Smooth muscle cell (in vitro differentiated cells): ENCODE measurements around the gene RBMX. TPM values are rescaled to one million over a fixed set of nuclear protein-coding genes. Genes with fewer than 3 reads are reported as not detected.

Experiments used
- DNase-seq: peaks from one replicate; lab custom pipeline; 2025; ENCODE audit not compliant: unreplicated experiment; lab: John Stamatoyannopoulos, UW
- H2AFZ ChIP-seq: fragments of 200-600 bp; sonication (generic); 2 replicates; pipeline ENCODE4 v1.6.0; 2016; ENCODE audit warnings: antibody characterized with exemption, low read depth, mild to moderate bottlenecking
- H3F3A ChIP-seq: fragments of 200-600 bp; sonication (generic); 2 replicates; pipeline ENCODE4 v1.6.0; 2017; ENCODE audit warnings: antibody characterized with exemption, low read depth
- H3K27ac ChIP-seq: fragments of 200-600 bp; sonication (generic); 2 replicates; pipeline ENCODE4 v1.5.1; 2016; ENCODE audit warnings: low read depth, mild to moderate bottlenecking
- H3K27me3 ChIP-seq: fragments of 200-600 bp; sonication (generic); 2 replicates; pipeline ENCODE4 v1.6.1; 2016; ENCODE audit warnings: low read depth, mild to moderate bottlenecking
- H3K36me3 ChIP-seq: fragments of 200-600 bp; sonication (generic); 2 replicates; pipeline ENCODE4 v1.5.1; 2016; ENCODE audit warnings: low read depth
- H3K4me1 ChIP-seq: fragments of 200-600 bp; sonication (generic); 2 replicates; pipeline ENCODE4 v1.5.1; 2016; ENCODE audit warnings: low read depth
- H3K4me2 ChIP-seq: fragments of 200-600 bp; sonication (generic); 2 replicates; pipeline ENCODE4 v1.6.0; 2016; ENCODE audit warnings: mild to moderate bottlenecking
- H3K4me3 ChIP-seq: fragments of 200-600 bp; sonication (generic); 2 replicates; pipeline ENCODE4 v1.5.1; 2016; ENCODE audit warnings: mild to moderate bottlenecking
- H3K79me2 ChIP-seq: fragments of 200-600 bp; sonication (generic); 2 replicates; pipeline ENCODE4 v1.6.0; 2016; ENCODE audit warnings: low read depth, mild to moderate bottlenecking
- H3K9ac ChIP-seq: fragments of 200-600 bp; sonication (generic); 2 replicates; pipeline ENCODE4 v1.6.0; 2016; ENCODE audit warnings: low read depth
- H3K9me3 ChIP-seq: fragments of 200-600 bp; sonication (generic); replicated peaks from 2 replicates; pipeline ENCODE4 v1.5.1; 2016; ENCODE audit warnings: low read depth
- H4K20me1 ChIP-seq: fragments of 200-600 bp; sonication (generic); 2 replicates; pipeline ENCODE4 v1.6.0; 2016; ENCODE audit warnings: low read depth
- WGBS: methylation state at CpG from one replicate; pipeline ENCODE4 v1.1.7; 2016; ENCODE audit warnings: low lambda C conversion rate; 5-methylcytosine and 5-hydroxymethylcytosine counted together
- polyA plus RNA-seq: library from polyadenylated mRNA; unstranded; fragments of >200 nt; fragmentation: Nextera tagmentation; extraction: Ambion mirVana; gene quantifications from 2 replicates; pipeline ENCODE4 v1.2.1, GENCODE V29; 2016
- total RNA-seq: library from RNA; depleted of rRNA; stranded (reverse); fragments of >200 nt; gene quantifications from 2 replicates; pipeline ENCODE4 v1.2.3, GENCODE V29; 2014
- TF ChIP-seq, protein P1 (sequence below): fragments of 200-600 bp; sonication (generic); IDR thresholded peaks from 2 replicates; pipeline ENCODE4 v1.5.1; 2017; ENCODE audit warnings: borderline replicate concordance, mild to moderate bottlenecking, antibody characterized with exemption; ENCODE audit not compliant: insufficient read depth, poor library complexity, severe bottlenecking

The RBMX gene
- total and polyA plus RNA-seq, 2 experiments from 2014 or later: 110 to 196 TPM

DNA sequence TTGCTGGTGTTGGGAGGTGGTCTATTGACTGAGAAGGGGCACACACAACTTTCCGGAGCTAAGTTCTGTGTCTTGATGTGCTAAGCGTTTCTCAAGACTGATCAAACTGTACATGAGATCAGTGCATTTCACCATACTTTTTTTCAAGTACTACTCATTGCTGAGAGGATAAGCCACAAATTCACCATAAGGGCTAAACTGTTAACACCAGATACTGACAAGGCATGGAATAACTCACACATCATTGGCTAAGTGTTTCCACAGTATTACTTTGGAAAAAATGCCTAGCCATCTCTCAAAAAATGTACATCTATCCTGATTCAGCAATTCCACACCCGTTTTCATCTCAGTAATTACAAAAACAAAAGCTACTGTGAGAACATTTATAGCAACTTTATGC is 13.0 kb downstream of the RBMX start:
- peaks cover 4% of the 10 kb centered on the region for H3F3A ChIP-seq
- TF ChIP-seq, protein P1, sequence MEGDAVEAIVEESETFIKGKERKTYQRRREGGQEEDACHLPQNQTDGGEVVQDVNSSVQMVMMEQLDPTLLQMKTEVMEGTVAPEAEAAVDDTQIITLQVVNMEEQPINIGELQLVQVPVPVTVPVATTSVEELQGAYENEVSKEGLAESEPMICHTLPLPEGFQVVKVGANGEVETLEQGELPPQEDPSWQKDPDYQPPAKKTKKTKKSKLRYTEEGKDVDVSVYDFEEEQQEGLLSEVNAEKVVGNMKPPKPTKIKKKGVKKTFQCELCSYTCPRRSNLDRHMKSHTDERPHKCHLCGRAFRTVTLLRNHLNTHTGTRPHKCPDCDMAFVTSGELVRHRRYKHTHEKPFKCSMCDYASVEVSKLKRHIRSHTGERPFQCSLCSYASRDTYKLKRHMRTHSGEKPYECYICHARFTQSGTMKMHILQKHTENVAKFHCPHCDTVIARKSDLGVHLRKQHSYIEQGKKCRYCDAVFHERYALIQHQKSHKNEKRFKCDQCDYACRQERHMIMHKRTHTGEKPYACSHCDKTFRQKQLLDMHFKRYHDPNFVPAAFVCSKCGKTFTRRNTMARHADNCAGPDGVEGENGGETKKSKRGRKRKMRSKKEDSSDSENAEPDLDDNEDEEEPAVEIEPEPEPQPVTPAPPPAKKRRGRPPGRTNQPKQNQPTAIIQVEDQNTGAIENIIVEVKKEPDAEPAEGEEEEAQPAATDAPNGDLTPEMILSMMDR: no peak
- H3K36me3 ChIP-seq: peaks cover 16% of the 10 kb centered on the region
- no peak overlapping the region for H3K4me3 ChIP-seq
- WGBS: 74% methylated on average over 3 of the region's 3 CpGs
- no peaks in the 10 kb centered on the region for H3K79me2 ChIP-seq
- H3K27me3 ChIP-seq: no peaks in the 10 kb centered on the region
- peaks cover 52% of the 10 kb centered on the region for H4K20me1 ChIP-seq
- no peak for DNase-seq
- H2AFZ ChIP-seq: no peak overlapping the region
- H3K4me2 ChIP-seq: no peak overlapping the region
- no peak overlapping the region for H3K9ac ChIP-seq
- no peaks in the 10 kb centered on the region for H3K9me3 ChIP-seq
- H3K27ac ChIP-seq: no peak overlapping the region
- no peaks in the 10 kb centered on the region for H3K4me1 ChIP-seq

DNA sequence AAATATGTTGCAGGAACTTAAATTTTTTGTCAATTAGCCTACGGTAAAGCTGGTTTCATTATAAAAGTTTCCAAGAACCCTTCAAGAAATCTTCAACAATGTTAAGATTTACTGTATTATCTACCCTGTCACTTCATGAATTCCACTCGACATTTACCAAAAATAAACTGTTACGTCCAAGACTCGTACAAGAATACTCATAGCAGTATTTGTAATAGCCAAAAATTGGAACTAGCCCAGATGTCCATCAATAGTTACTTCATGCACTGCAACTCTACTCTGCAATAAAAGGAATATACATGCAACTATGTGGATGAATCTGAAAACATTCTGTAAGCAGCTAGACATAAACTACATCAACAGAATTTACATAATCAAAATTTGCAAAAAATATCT is 13.4 kb downstream of the RBMX start:
- H2AFZ ChIP-seq: no peak overlapping the region
- no peak for DNase-seq
- H3K4me3 ChIP-seq: no peak overlapping the region
- H3K9ac ChIP-seq: no peak overlapping the region
- peaks cover 47% of the 10 kb centered on the region for H4K20me1 ChIP-seq
- no peak overlapping the region for H3K27ac ChIP-seq
- no peaks in the 10 kb centered on the region for H3K27me3 ChIP-seq
- TF ChIP-seq, protein P1: no peak
- WGBS: 88% methylated on average over 4 of the region's 4 CpGs
- peaks cover 13% of the 10 kb centered on the region for H3K36me3 ChIP-seq
- peaks cover 4% of the 10 kb centered on the region for H3F3A ChIP-seq
- no peaks in the 10 kb centered on the region for H3K9me3 ChIP-seq
- H3K4me1 ChIP-seq: no peaks in the 10 kb centered on the region
- H3K79me2 ChIP-seq: no peaks in the 10 kb centered on the region
- no peak overlapping the region for H3K4me2 ChIP-seq

DNA sequence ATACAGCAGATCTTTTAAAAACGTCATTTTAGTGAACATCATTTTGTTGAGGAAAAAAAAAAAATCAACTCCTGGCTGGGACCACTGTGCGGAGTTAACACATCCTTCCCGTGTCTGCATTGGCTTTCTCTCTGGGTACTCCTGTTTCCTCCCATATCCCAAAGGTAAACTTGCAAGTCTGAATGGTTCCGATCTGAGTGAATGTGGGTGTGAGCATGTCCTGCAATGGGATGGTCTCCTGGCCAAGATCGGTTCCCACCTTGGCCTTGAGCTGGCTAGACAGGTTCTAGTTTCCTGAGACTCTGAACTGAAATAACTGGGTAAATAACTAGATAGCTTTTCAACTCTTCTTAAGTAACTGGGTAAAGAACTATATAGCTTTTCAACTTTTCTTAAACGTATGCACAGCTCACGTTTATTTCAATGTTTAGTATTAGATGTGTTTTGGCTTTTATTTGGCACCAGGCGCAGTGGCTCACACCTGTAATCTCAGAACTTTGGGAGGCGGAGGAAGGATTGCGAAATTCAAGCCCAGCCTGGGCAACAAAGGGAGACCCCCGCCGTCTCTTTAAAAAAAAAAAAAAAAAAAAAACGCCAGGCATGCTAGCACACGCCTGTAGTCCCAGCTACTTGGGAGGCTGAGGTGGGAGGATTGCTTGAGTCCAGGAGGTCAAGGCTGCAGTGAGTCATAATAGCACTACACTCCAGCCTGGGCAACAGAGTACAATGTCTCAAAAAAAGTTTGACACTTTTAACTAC is 14.0 kb downstream of the RBMX start:
- Histone ChIP-seq H3K36me3 (peaks cover 10% of the 10 kb centered on the region), H3K27ac (no peak overlapping the region), H3K9me3 (no peaks in the 10 kb centered on the region), H2AFZ (no peak overlapping the region), H3K4me2 (no peak overlapping the region), H3K79me2 (no peaks in the 10 kb centered on the region), H4K20me1 (peaks cover 43% of the 10 kb centered on the region), H3F3A (peaks cover 4% of the 10 kb centered on the region), H3K4me1 (no peaks in the 10 kb centered on the region), H3K4me3 (no peak overlapping the region), H3K9ac (no peak overlapping the region), H3K27me3 (no peaks in the 10 kb centered on the region)
- TF ChIP-seq, protein P1: no peak
- 88% methylated on average over 14 of the region's 14 CpGs for WGBS
- DNase-seq: no peak
